Measurements from ENCODE around the gene DVL2. TPM values are rescaled to one million over a fixed set of nuclear protein-coding genes. Genes with fewer than 3 reads are reported as not detected.

DVL2 gene
- total and polyA plus RNA-seq, 8 donors, result 9.6 to 26.9 (median 16.0) TPM

DNA sequence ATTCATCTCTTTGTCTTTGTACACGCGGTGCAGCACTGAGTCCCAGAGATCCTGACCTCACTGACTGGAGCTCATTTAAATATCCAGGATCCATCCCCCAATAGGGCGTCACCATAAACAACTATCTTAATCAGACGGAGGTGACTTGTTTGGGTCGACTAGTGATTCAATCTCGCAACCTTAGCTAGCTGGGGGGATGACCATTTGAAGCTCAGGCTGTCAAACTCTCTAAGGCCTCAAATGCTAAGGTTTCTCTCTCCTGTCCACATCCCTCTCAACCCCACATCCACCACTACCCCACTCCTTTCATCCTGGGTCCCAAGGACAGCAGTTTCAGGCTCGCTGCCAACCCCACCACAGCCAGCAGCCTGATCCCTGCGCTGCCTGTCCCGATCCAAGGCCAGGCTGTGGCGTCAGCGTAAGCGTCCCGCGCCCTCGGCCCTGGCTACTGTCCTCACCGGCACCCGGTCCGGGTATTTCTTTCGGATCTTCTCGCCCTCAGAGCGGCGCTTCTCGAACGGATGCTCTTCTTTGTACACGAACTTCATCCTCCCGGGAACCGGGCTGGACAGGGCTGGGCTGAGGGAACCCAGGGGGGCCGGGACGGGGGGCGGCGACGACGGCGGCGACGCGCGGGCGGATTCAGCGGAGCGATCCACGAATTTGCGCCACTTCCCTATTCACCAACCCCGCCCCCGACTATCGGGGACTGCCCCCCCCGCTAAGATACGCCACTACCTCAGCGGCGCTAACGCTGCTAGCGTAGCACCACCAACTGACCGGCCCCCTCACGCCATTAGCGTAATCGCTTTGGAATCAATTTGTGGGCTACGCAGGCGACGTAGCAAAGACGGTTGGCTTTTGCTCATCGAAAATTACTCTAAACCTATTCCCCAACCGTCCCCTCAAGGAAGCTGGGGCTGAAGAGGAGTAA is 7.7 kb upstream of the DVL2 start, which contains the start of gene GABARAP:
Gene GABARAP, minus strand, starts transcription at position 667 of the 934 bp plus-strand sequence. Its CDS starts 119 bp downstream, at position 548.
- no peak for TF ChIP-seq CTCF (IDR thresholded peaks at IDR 0.05)
- Histone ChIP-seq H3K27ac (peak within 1 kb of the TSS; percentile 94 to 99 (median 96)), H3K36me3 (peaks cover 0 to 4% (median 3%) of the 10 kb centered on the region in 3 donors), H3K9me3 (no peaks in the 10 kb centered on the region), H3K4me1 (peaks cover 14 to 18% (median 15%) of the 10 kb centered on the region in 3 donors), H3K27me3 (no peaks in the 10 kb centered on the region), H3K4me3 (peak within 1 kb of the TSS; percentile 64 to 82 (median 74))
- DNase-seq, result peak; percentile 91 to 95 (median 94)
- 0% methylated on average over 62 of the region's 62 CpGs for WGBS, 2 donors
- intact Hi-C loops (cut with DNase I), result no loop called here
- peak; percentile 63 to 73 (median 68) for ATAC-seq
- FAIRE-seq, result no peak

GRCh38 chr17:7241090-7241733 is 6.9 kb upstream of the DVL2 start:
- Histone ChIP-seq H3K4me3 (peak overlapping the region; percentile 64 to 82 (median 74)), H3K27me3 (no peaks in the 10 kb centered on the region), H3K27ac (peak overlapping the region; percentile 94 to 99 (median 96)), H3K9me3 (no peaks in the 10 kb centered on the region), H3K36me3 (peaks cover 0 to 3% (median 0%) of the 10 kb centered on the region in 3 donors), H3K4me1 (peaks cover 14 to 19% (median 15%) of the 10 kb centered on the region in 3 donors)
- DNase-seq (no peak), FAIRE-seq (no peak), ATAC-seq (no peak)
- 12 to 17% methylated on average over 9 of the region's 9 CpGs for WGBS, 2 donors
- intact Hi-C loops (cut with DNase I), result no loop called here
- no peak for TF ChIP-seq CTCF (IDR thresholded peaks at IDR 0.05)

GRCh38 chr17:7240375-7240774 is 6.1 kb upstream of the DVL2 start:
- DNase-seq (no peak), FAIRE-seq (no peak), ATAC-seq (no peak)
- 46 to 47% methylated on average over 4 of the region's 4 CpGs for WGBS, 2 donors
- Histone ChIP-seq H3K36me3 (peaks cover 0 to 3% (median 0%) of the 10 kb centered on the region in 3 donors), H3K4me3 (peak overlapping the region in 2 of 4 donors; percentile 64 to 72), H3K27ac (peak overlapping the region in 2 of 4 donors; percentile 97 to 99), H3K9me3 (no peaks in the 10 kb centered on the region), H3K27me3 (no peaks in the 10 kb centered on the region), H3K4me1 (peaks cover 14 to 27% (median 15%) of the 10 kb centered on the region in 3 donors)
- intact Hi-C loops (cut with DNase I), result no loop called here
- no peak for TF ChIP-seq CTCF (IDR thresholded peaks at IDR 0.05)

GRCh38 chr17:7239091-7240027 is 5.0 kb upstream of the DVL2 start, which contains the start of gene PHF23:
TSS of gene PHF23 (minus strand) at chr17:7239457. CDS start at chr17:7239279, 178 bp downstream.
- peak within 1 kb of the TSS; percentile 75 to 99 (median 82) for H3K27ac ChIP-seq
- ATAC-seq (peak; percentile 62 to 76 (median 72)), FAIRE-seq (peak; percentile 94), DNase-seq (peak; percentile 98 to 100 (median 100))
- 1% methylated on average over 63 to 72 of the region's 72 CpGs for WGBS, 2 donors
- H3K36me3 ChIP-seq, result peaks cover 0 to 3% (median 0%) of the 10 kb centered on the region in 3 donors
- no peak for TF ChIP-seq CTCF (IDR thresholded peaks at IDR 0.05)
- peaks cover 17 to 34% (median 17%) of the 10 kb centered on the region in 3 donors for H3K4me1 ChIP-seq
- no peaks in the 10 kb centered on the region for H3K9me3 ChIP-seq
- H3K4me3 ChIP-seq, result peak within 1 kb of the TSS; percentile 77 to 86 (median 80)
- no peaks in the 10 kb centered on the region for H3K27me3 ChIP-seq
- intact Hi-C loops (cut with DNase I), result no loop called here

Measured in pancreas (tissue), 10 donors.